LNCaP clone FGC (cell line): Measurements from ENCODE around the gene GPR161.

ENCODE experiments used
- DNase-seq: peaks from one replicate; pipeline ENCODE4 v3.0.0-alpha.2; 2011; ENCODE audit warnings: low read depth
- H3K4me3 ChIP-seq: 2 replicates; pipeline ENCODE4 v1.5.1; 2011; ENCODE audit warnings: mild to moderate bottlenecking, low read depth, low read length, control low read depth
- CTCF ChIP-seq: IDR thresholded peaks from 2 replicates; pipeline ENCODE4 v1.5.1; 2012; ENCODE audit warnings: mild to moderate bottlenecking; ENCODE audit not compliant: control insufficient read depth, insufficient read depth; ENCODE audit errors: extremely low read depth

GPR161 gene

GRCh38 chr1:168099337-168099801, 37.4 kb downstream of the GPR161 start:
- DNase-seq: no peak
- no peak for TF ChIP-seq CTCF
- no peak overlapping the region for H3K4me3 ChIP-seq

GRCh38 chr1:168098534-168099320, 38.0 kb downstream of the GPR161 start:
- TF ChIP-seq CTCF: no peak
- H3K4me3 ChIP-seq: no peak overlapping the region
- DNase-seq: no peak

GRCh38 chr1:168097921-168098528, 38.7 kb downstream of the GPR161 start:
- TF ChIP-seq CTCF: no peak
- DNase-seq: no peak
- H3K4me3 ChIP-seq: no peak overlapping the region

- H3K4me3 ChIP-seq: no peak overlapping the region
- TF ChIP-seq CTCF: no peak
Measured at GRCh38 chr1:168096296-168097165, 40.2 kb downstream of the GPR161 start.

GRCh38 chr1:168095476-168095875, 41.3 kb downstream of the GPR161 start:
- DNase-seq: no peak
- H3K4me3 ChIP-seq: no peak overlapping the region
- no peak for TF ChIP-seq CTCF

More at GRCh38 chr1:168096296-168097165, 40.2 kb downstream of the GPR161 start:
- DNase-seq: no peak

GRCh38 chr1:168093616-168094015, 43.1 kb downstream of the GPR161 start:
- TF ChIP-seq CTCF: no peak
- H3K4me3 ChIP-seq: no peak overlapping the region
- no peak for DNase-seq
